Activated CD4-positive, alpha-beta T cell treated with anti-CD3 and anti-CD28 coated beads, Interleukin-2, amount 50 U/mL, for 24 hours (primary cell): ENCODE measurements around the gene GPX1.
"Not testable (repeated sequence)": the region's sequence is repeated elsewhere in the genome, so short reads cannot be mapped to it uniquely, and the experiment has no call there.

ENCODE experiments used
- DNase-seq, 2 donors: peaks; one replicate each; pipeline ENCODE4 v3.0.0-alpha.2; 2020; ENCODE audit warnings: low read depth in 1 of 2, low spot score in 1 of 2

GPX1 gene

DNA sequence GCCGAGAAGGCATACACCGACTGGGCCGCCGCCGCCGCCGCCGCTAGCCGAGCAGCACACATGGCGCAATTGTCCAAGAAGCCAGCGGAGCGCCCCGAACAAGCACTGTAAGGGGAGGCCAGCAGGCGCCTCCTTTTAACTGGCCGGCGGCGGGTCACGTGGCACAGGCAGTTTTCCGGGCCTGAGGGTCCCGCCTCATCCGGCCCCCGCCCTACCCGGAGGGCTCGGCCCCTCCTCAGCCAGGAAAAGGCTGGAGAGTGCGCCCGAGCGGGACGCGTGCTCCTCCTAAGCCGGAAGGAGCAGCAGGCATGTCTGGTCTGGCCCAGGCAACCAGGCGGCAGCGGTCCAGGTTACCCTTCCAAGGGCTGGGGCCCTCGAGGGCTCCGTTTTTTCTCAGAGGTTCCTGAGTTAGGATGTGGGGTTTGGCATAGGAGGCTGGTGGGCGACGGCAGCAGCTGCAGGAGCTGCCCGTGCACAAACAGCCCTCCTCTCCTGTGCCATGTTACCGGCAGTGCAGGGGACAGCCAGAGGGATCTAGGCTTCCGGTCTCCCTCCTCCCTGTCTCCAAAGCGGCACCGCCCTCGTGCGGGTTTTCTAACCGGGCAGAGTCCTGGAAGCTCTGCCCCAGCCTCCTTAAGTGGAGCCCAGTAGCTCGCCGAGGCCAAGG, at the start of gene GPX1:
Gene GPX1, minus strand, starts transcription at position 137 of the 667 bp plus-strand sequence. Its CDS starts 75 bp downstream, at position 62.
- DNase-seq: peak; percentile 54 to 77

DNA sequence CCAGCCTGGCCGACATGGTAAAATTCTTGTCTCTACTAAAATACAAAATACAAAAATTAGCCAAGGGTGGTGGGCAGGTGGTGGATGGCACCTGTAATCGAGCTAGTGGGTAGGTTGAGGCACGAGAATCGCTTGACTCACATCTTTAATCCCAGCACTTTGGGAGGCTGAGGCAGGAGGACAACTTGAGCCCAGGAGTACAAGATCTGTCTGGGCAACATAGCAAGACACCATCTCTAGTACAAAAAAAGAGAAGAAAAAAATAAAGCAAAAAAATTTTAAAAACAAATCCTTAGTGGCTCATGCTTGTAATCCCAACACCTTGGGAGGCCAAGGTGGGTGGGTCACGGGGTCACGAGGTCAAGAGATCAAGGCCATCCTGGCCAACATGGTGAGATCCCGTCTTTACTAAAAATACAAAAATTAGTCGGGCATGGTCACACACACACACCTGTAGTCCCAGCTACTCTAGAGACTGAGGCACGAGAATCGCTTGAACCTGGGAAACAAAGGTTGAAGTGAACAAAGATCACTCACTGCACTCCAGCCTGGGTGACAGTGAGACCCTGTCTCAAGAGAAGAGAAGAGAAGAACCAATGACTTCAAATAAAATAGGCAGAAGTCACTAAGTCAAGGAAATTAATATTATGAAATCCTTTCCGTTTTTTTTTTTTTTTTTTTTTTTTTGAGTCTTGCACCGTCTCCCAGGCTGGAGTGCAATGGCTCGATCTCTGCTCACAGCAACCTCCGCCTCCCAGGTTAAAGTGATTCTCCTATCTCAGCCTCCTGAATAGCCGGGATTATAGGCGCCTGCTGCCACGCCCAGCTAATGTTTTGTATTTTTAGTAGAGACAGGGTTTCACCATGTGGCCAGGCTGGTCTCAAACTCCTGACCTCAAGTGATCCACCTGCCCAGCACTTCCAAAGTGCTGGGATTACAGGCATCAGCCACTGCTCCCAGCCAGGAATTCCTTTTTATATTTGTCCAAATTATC, 48.7 kb upstream of the GPX1 start:
- no peak for DNase-seq

DNA sequence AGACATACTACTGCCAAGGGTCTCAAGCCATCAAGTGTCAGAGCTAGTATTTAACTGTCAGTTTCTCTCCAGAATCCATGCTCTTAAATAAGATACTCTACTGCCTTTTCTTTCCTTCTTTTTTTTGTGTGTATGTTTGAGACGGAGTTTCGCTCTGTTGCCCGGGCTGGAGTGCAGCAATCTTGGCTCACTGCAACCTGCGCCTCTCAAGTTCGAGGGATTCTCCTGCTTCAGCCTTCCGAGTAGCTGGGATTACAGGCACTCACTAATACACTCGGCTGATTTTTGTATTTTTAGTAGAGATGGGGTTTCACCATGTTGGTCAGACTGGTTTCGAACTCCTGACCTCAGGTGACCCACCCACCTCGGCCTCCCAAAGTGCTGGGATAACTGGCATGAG, 47.4 kb upstream of the GPX1 start:
- DNase-seq: not testable (repeated sequence)

DNA sequence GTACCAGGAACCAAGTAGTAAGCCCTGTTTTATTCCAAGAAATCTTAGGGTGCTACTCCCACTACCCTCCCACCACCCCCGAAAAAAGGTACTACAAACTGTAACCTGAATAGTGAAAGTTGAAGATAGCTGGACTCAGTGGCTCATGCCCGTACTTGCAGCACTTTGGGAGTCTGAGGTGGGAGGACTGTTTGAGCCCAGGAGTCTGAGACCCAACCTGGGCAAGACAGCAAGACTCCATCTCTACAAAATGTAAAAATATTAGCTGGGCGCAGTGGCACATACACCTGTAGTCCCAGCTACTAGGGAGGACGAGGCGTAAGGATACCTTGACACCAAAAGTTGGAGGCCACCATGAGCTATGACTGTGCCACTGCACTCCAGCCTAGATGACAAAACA, 45.7 kb upstream of the GPX1 start:
- DNase-seq: no peak

DNA sequence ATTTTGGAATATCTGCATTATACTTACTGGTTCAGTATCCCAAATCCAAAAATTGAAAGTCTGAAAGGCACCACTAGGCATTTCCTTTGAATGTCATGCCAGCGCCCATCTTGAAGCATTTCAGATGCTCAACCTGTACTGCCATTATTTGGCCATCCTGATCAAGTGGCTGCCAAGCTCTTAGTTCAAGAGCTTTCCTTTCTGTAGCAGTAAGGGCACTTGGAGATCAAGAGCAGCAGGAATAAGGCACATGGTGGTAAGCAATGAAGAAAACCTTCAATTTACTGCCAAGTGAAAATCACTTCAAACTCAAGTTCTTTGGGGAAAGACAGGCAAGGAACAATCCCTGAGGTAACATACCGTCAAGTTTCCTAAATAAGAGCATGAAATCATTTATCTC, 43.6 kb upstream of the GPX1 start:
- DNase-seq: no peak

DNA sequence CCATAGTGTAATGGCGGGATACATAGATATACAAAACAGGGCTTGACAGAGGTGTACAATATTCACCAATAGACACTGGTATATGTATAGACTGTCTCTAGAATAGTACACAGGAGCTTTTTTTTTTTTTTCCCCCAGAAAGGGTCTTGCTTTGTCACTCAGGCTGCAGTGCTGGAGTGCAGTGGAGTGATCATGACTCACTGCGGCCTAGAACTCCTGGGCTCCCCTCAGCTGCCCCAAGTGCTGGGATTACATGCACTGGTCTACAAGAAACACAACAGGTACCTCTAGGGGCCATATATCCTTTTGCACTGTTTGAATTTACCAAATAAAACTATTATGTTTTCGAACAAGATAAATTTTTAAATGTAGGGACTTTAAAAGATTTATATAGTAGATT, 41.3 kb upstream of the GPX1 start:
- DNase-seq: no peak

DNA sequence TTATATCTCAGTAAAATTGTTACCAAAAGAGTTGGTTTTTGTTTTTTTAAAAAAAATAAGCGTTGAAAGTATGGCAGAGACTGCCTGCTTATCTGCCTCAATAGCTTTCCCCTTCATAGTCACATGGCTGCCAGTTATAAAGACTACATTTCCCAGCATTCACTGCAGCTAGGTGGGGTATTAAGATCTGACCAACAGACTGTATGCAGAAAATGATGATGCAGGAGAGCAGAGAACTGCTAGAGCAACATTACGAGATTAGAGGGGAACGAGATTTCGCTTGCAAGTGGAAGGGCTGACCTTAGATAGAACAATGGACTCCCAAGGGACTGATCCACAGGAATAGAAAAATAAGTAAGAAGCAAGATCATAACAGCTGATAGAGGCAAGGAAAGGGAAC, 39.3 kb upstream of the GPX1 start:
- DNase-seq: no peak

DNA sequence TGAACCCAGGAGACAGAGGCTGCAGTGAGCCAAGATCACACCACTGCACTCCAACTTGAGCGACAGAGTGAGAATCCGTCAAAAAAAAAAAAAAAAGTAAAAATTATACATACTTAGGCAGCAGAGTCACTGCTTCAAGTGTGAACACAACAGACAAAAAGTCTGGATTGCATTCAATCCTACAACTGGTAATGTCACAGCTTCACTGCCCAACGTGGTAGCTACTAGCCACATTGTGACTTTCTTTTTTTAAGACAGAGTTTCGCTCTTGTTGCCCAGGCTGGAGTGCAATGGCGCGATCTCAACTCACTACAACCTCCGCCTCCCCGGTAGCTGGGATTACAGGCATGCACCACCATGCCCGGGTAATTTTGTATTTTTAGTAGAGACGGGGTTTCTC, 33.2 kb upstream of the GPX1 start:
- not testable (repeated sequence) for DNase-seq

DNA sequence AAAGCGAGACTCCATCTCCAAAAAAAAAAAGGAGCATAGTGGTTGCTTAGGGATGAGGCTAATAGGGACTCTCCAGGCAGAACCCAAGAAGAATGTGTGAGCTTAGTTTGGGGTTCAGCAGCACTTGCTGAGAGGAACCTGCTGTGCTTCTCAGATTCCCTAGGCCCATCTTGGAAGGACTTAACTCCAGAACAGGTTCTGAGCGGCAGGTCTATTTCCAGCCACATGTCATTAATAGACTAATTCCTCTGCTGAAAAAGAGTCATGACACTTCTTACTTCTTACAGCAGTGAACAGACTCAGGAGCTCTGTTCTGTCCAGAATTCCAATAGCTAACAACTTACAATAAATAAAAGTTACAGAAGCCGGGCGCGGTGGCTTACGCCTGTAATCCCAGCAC, 31.1 kb upstream of the GPX1 start:
- DNase-seq: no peak

DNA sequence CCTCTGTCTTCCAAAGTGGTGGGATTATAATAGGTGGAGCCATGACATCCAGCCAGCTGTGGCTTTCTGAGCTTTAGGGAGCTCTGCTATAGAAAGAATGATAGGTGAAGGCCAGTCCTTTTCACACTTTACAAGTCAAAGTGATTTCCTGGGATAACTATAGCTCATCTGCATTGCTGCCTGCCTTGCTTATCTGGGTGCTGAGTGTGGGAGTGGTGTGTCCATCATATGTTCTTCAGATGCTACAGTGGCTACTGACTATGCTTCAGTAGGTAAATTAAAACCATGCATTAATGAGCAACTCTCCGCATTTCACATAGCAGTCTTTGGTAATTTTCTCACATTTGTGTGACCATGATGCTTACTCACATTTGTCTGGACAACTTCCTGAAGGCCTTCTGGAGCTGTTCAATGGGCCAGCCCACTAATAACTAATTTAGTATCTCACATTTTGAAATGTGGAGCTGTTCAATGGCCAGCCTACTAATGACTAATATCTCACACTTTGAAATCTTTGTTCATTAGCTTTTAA, 30.2 kb upstream of the GPX1 start:
- no peak for DNase-seq

DNA sequence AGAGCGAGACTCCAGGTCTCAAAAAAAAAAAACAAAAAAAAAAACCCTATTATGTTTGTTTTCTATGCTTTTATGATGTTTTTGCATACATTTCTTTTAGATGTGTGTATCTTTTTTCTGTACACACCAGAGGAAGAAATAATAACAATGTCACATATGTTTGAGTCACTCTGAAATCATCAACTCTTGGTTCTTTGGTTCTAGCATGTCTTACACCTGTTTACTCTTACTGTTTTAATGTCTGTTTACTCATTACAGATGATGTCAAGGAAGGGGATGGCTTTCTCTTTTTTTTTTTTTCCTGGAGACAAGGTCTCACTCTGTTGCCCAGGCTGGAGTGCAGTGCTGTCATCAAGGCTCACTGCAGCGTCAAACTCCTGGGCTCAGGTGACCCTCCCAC, 29.6 kb upstream of the GPX1 start:
- DNase-seq: no peak

DNA sequence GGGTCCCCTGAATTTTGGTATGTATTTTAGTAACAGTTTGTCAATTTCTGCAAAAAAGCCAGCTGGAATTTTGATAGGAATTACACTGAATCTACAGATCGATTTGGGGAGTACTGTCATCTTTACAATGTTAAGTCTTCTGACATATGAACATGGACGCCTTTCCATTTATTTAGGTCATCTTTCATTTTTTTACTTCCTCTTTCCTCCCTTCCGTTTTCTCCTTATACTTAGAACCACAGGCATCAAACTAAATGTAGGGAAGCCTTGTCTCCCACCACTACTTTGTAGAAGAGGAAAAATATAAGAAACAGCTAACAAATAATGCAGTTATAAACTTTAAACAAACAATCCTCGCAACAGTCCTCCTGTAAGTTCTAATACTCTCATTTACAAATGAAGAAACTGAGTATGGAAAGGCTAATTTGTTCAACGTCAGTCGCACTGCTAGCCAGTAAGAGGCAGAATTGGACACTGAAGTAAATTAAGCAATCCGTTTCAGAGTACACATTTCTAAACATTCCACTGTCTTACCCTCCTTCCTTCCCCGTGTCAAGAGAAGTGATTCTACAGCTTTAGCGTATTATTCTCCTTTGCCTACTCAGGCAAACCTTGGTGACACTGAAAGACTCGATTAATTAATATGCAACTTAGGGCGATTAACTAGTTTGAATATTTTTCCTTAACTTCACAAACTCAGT, 28.1 kb upstream of the GPX1 start:
- DNase-seq: no peak

DNA sequence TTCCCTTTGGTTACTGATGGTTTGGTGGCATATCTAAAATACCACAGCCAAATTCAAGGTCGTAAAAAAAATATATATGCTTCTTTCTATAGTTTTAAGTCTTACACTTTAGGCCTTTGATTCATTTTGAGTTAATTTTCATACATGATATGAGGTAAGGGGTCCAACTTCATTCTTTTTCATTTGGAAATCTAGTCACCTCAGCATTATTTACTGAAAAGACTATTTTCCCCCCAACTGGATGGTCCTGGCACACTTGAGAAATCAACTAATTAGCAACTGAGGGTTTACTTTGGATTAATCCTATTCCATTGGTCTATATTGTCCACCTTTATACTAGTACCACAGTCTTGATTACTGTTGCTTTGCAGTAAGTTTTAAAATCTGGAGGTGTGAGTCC, 27.5 kb upstream of the GPX1 start:
- no peak for DNase-seq

DNA sequence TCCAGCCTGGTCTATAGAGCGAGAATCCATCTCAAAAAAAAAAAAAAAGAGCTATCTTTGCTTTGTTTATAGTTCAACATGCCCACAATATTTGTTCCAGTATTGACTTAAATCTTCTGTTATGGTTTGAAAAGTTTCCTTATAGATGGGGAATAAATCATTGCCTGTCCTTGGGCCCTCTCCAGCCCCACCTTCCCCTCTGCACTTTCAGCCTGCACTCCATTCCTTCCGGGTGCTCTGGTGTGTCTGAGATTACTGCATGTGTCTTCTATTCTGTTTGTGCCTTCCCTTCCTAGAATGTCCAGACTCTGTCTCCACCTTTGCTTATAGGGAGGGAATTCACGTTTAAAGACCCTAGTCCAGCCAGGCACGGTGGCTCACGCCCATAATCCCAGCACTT, 25.2 kb upstream of the GPX1 start:
- DNase-seq: no peak

DNA sequence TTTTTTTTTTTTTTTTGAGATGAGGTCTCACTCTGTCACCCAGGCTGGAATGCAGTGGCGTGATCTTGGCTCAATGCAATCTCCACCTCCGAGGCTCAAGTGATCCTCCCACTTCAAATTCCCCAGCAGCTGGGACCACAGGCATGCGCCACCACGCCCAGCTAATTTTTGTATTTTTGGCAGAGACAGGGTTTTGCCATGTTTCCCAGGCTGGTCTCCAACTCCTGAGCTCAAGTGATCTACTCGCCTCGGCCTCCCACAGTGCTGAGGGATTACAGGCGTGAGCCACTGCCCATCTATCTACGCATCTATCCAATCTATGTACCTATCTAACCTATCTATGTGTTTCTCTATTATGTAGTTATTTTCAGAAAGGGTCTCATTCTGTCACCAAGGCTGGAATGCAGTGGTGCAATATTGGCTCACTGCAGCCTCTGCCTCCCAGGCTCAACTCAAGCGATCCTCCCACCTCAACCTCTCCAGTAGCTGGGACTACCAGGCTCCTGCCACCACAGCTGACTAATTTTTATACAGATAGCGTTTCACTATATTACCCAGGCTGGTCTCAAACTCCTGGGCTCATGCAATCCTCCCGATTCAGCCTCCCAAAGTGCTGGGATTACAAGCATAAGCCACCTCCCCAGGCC, 20.2 kb upstream of the GPX1 start:
- DNase-seq: no peak

DNA sequence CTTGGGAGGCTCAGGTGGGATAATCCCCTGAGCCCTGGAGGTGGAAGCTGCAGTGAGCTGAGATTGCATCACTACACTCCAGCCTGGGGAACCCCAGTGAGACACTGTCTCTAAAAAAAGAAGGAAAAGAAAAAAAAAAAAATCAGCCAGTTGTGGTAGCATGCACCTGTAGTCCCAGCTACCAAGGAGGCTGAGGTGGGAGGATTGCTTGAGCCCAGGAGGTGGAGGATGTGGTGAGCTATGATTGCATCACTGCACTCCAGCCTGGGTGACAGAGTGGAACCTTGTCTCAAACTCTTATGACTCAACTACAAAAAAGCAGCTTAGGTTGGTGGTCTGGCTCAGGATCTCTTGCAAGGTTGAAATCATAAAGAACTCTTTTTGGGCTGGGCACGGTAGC, 19.3 kb upstream of the GPX1 start:
- DNase-seq: peak in 1 of 2 donors; percentile 33

DNA sequence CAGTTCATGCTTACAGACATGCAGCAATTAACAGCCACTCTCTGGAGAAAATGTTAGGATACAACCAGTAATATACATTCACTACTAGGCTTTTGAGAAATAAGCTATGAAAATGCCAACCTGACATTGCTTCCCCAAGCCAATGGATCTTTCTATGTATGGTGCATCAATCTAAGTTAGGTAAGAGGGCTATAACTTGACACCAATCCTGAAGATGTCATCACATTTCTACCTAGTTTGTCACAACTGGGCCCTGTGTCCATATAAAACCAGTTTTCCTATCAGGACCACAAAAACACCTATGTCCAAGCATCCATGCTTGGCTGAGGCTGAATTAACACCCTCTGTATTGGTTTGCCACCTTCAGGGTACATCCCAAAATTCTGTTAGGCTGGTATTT, 13.8 kb upstream of the GPX1 start:
- DNase-seq: no peak

DNA sequence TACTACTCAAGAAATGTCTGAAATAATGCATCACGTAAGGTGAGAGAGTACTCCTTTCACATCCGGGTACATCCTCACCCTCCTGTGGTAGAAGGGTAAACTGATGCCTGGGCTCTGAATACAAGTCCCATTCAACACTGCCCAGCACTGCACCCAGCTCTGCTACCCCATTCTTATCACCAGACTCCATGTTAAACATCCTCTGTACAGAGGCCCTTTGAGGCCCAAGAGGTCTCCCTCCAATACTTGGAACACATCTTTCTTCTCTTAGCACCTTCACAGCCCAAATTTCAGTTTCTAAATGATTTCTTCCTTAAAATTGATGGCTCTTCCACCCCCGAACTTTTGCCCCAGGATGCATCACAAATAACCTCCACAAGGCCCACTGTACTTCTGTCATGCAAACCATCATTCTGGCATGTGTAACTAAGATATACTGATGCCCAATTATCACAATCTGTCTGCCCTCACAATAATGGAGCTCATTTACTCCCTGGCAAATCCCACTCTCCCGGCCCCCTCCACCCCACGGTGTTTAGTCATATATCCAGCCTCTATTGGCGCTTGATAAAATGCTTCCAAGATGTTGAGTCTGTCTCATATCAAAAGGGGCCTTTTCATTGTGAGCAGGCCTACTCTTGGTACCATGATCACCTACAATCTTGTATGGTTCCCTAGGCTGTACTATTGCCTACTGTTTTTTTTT, 12.6 kb upstream of the GPX1 start:
- no peak for DNase-seq

DNA sequence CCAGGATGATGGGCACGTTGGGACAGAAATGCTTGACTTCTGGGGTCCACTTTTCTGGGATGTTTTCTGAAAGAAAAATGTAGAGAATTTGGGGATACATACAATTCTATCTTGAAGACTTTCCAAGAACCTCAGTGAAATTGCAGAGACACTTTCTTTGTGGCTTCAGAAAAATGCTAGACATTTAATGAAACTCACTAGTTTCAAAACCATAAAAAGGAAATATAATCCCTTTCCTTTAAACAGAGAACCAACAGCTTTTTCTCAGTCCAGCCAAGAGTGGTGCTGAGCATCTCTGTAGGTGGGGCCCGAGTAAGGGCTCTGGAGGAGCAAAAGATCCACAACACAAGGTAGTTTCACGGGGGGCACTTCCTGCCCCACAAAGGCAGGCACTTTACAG, 4.4 kb upstream of the GPX1 start:
- DNase-seq: no peak

DNA sequence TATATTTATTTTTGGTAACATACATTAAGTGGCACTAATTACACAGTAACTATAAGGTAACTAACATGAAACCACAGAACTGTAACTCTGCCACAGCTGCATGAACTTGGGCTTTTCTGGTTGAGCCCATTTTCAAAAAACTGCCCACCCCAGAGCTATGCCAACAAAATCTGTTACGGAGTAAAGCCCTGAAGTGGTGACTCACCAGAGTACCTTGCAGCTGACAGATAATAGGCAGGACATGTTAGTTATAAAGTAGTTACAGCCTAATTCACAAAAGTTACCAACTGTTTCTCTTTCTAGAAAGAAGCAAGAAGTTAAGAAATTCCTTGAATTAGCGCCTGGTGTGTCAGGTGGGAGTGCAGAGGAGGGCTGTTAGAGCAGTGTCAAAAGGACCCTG, 1.5 kb upstream of the GPX1 start:
- no peak for DNase-seq

DNA sequence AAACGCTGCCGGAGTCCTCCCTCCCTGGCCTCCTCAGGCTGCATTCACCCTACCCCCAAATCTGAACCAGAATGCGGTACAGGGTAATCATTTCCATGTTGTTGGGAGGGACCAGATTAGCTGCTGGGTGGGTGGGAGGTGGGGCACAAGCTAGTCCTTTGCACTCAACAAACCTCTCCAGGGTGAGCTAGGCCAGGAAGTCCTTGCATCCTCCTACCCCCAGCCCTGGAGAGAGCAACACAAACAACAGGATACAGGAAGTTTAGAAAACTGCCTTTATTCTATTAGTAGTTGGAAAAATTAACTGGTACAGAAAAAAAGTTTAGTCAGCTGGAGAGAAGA, 702 bp upstream of the GPX1 start:
- DNase-seq: peak in 1 of 2 donors; percentile 14
